ENCODE results near the gene RELN. TPM values are rescaled to one million over a fixed set of nuclear protein-coding genes. Genes with fewer than 3 reads are reported as not detected.

Gene RELN
- total RNA-seq, 1 donor from 2014 or later, result 14.1 TPM

GRCh38 chr7:103666326-103666725 is 323.1 kb downstream of the RELN start:
- Histone ChIP-seq H3K4me3 (ENCODE audit: low read length in 3 of 3) (no peak overlapping the region), H3K27me3 (ENCODE audit: control insufficient read depth in 3 of 3, insufficient read depth in 3 of 3, low read length in 3 of 3) (no peaks in the 10 kb centered on the region), H3K9ac (ENCODE audit: low read depth in 1 of 3, low read length in 3 of 3) (no peak overlapping the region), H3K4me1 (ENCODE audit: control insufficient read depth in 3 of 3, insufficient read depth in 3 of 3, low read length in 3 of 3) (no peaks in the 10 kb centered on the region), H3K36me3 (ENCODE audit: control insufficient read depth in 3 of 3, insufficient read depth in 3 of 3, low read length in 3 of 3) (no peaks in the 10 kb centered on the region), H3K9me3 (ENCODE audit: control insufficient read depth in 3 of 3, low read length in 3 of 3) (no peaks in the 10 kb centered on the region), H3K27ac (ENCODE audit: low read depth, low read length) (no peak overlapping the region)

- no peak overlapping the region for H3K9ac ChIP-seq (ENCODE audit: low read depth in 1 of 3, low read length in 3 of 3)
- H3K4me3 ChIP-seq (ENCODE audit: low read length in 3 of 3), result no peak overlapping the region
- no peak overlapping the region for H3K27ac ChIP-seq (ENCODE audit: low read depth, low read length)
- H3K9me3 ChIP-seq (ENCODE audit: control insufficient read depth in 3 of 3, low read length in 3 of 3), result no peaks in the 10 kb centered on the region
- no peaks in the 10 kb centered on the region for H3K36me3 ChIP-seq (ENCODE audit: control insufficient read depth in 3 of 3, insufficient read depth in 3 of 3, low read length in 3 of 3)
- no peaks in the 10 kb centered on the region for H3K4me1 ChIP-seq (ENCODE audit: control insufficient read depth in 3 of 3, insufficient read depth in 3 of 3, low read length in 3 of 3)
- no peaks in the 10 kb centered on the region for H3K27me3 ChIP-seq (ENCODE audit: control insufficient read depth in 3 of 3, insufficient read depth in 3 of 3, low read length in 3 of 3)
Observed at GRCh38 chr7:103664577-103664976, 324.9 kb downstream of the RELN start.

GRCh38 chr7:103660455-103661371 is 328.7 kb downstream of the RELN start:
- Histone ChIP-seq H3K27me3 (ENCODE audit: control insufficient read depth in 3 of 3, insufficient read depth in 3 of 3, low read length in 3 of 3) (no peaks in the 10 kb centered on the region), H3K27ac (ENCODE audit: low read depth, low read length) (no peak overlapping the region), H3K4me3 (ENCODE audit: low read length in 3 of 3) (no peak overlapping the region), H3K4me1 (ENCODE audit: control insufficient read depth in 3 of 3, insufficient read depth in 3 of 3, low read length in 3 of 3) (no peaks in the 10 kb centered on the region), H3K36me3 (ENCODE audit: control insufficient read depth in 3 of 3, insufficient read depth in 3 of 3, low read length in 3 of 3) (no peaks in the 10 kb centered on the region), H3K9me3 (ENCODE audit: control insufficient read depth in 3 of 3, low read length in 3 of 3) (no peaks in the 10 kb centered on the region), H3K9ac (ENCODE audit: low read depth in 1 of 3, low read length in 3 of 3) (no peak overlapping the region)

GRCh38 chr7:103658055-103659005 is 331.1 kb downstream of the RELN start:
- no peak overlapping the region for H3K27ac ChIP-seq (ENCODE audit: low read depth, low read length)
- H3K27me3 ChIP-seq (ENCODE audit: control insufficient read depth in 3 of 3, insufficient read depth in 3 of 3, low read length in 3 of 3), result no peaks in the 10 kb centered on the region
- H3K4me1 ChIP-seq (ENCODE audit: control insufficient read depth in 3 of 3, insufficient read depth in 3 of 3, low read length in 3 of 3), result no peaks in the 10 kb centered on the region
- no peaks in the 10 kb centered on the region for H3K9me3 ChIP-seq (ENCODE audit: control insufficient read depth in 3 of 3, low read length in 3 of 3)
- no peak overlapping the region for H3K9ac ChIP-seq (ENCODE audit: low read depth in 1 of 3, low read length in 3 of 3)
- no peaks in the 10 kb centered on the region for H3K36me3 ChIP-seq (ENCODE audit: control insufficient read depth in 3 of 3, insufficient read depth in 3 of 3, low read length in 3 of 3)
- no peak overlapping the region for H3K4me3 ChIP-seq (ENCODE audit: low read length in 3 of 3)

- Histone ChIP-seq H3K9me3 (ENCODE audit: control insufficient read depth in 3 of 3, low read length in 3 of 3) (no peaks in the 10 kb centered on the region), H3K9ac (ENCODE audit: low read depth in 1 of 3, low read length in 3 of 3) (no peak overlapping the region), H3K27ac (ENCODE audit: low read depth, low read length) (no peak overlapping the region), H3K4me3 (ENCODE audit: low read length in 3 of 3) (no peak overlapping the region), H3K36me3 (ENCODE audit: control insufficient read depth in 3 of 3, insufficient read depth in 3 of 3, low read length in 3 of 3) (no peaks in the 10 kb centered on the region), H3K4me1 (ENCODE audit: control insufficient read depth in 3 of 3, insufficient read depth in 3 of 3, low read length in 3 of 3) (no peaks in the 10 kb centered on the region), H3K27me3 (ENCODE audit: control insufficient read depth in 3 of 3, insufficient read depth in 3 of 3, low read length in 3 of 3) (no peaks in the 10 kb centered on the region)
Observed at GRCh38 chr7:103657474-103657894, 332.0 kb downstream of the RELN start.

GRCh38 chr7:103656221-103656620 is 333.2 kb downstream of the RELN start:
- no peaks in the 10 kb centered on the region for H3K36me3 ChIP-seq (ENCODE audit: control insufficient read depth in 3 of 3, insufficient read depth in 3 of 3, low read length in 3 of 3)
- H3K4me3 ChIP-seq (ENCODE audit: low read length in 3 of 3), result no peak overlapping the region
- no peak overlapping the region for H3K9ac ChIP-seq (ENCODE audit: low read depth in 1 of 3, low read length in 3 of 3)
- H3K27me3 ChIP-seq (ENCODE audit: control insufficient read depth in 3 of 3, insufficient read depth in 3 of 3, low read length in 3 of 3), result no peaks in the 10 kb centered on the region
- no peak overlapping the region for H3K27ac ChIP-seq (ENCODE audit: low read depth, low read length)
- H3K9me3 ChIP-seq (ENCODE audit: control insufficient read depth in 3 of 3, low read length in 3 of 3), result no peaks in the 10 kb centered on the region
- no peaks in the 10 kb centered on the region for H3K4me1 ChIP-seq (ENCODE audit: control insufficient read depth in 3 of 3, insufficient read depth in 3 of 3, low read length in 3 of 3)

- no peaks in the 10 kb centered on the region for H3K36me3 ChIP-seq (ENCODE audit: control insufficient read depth in 3 of 3, insufficient read depth in 3 of 3, low read length in 3 of 3)
- no peaks in the 10 kb centered on the region for H3K9me3 ChIP-seq (ENCODE audit: control insufficient read depth in 3 of 3, low read length in 3 of 3)
- H3K9ac ChIP-seq (ENCODE audit: low read depth in 1 of 3, low read length in 3 of 3), result no peak overlapping the region
- H3K4me1 ChIP-seq (ENCODE audit: control insufficient read depth in 3 of 3, insufficient read depth in 3 of 3, low read length in 3 of 3), result no peaks in the 10 kb centered on the region
- no peaks in the 10 kb centered on the region for H3K27me3 ChIP-seq (ENCODE audit: control insufficient read depth in 3 of 3, insufficient read depth in 3 of 3, low read length in 3 of 3)
- no peak overlapping the region for H3K27ac ChIP-seq (ENCODE audit: low read depth, low read length)
- H3K4me3 ChIP-seq (ENCODE audit: low read length in 3 of 3), result no peak overlapping the region
Observed at GRCh38 chr7:103651593-103652377, 337.7 kb downstream of the RELN start.

- no peak overlapping the region for H3K4me3 ChIP-seq (ENCODE audit: low read length in 3 of 3)
- H3K27ac ChIP-seq (ENCODE audit: low read depth, low read length), result no peak overlapping the region
- H3K4me1 ChIP-seq (ENCODE audit: control insufficient read depth in 3 of 3, insufficient read depth in 3 of 3, low read length in 3 of 3), result no peaks in the 10 kb centered on the region
- no peaks in the 10 kb centered on the region for H3K27me3 ChIP-seq (ENCODE audit: control insufficient read depth in 3 of 3, insufficient read depth in 3 of 3, low read length in 3 of 3)
- no peak overlapping the region for H3K9ac ChIP-seq (ENCODE audit: low read depth in 1 of 3, low read length in 3 of 3)
- H3K36me3 ChIP-seq (ENCODE audit: control insufficient read depth in 3 of 3, insufficient read depth in 3 of 3, low read length in 3 of 3), result no peaks in the 10 kb centered on the region
- no peaks in the 10 kb centered on the region for H3K9me3 ChIP-seq (ENCODE audit: control insufficient read depth in 3 of 3, low read length in 3 of 3)
Observed at GRCh38 chr7:103649052-103649451, 340.4 kb downstream of the RELN start.

- H3K27ac ChIP-seq (ENCODE audit: low read depth, low read length), result no peak overlapping the region
- H3K9me3 ChIP-seq (ENCODE audit: control insufficient read depth in 3 of 3, low read length in 3 of 3), result no peaks in the 10 kb centered on the region
- no peaks in the 10 kb centered on the region for H3K36me3 ChIP-seq (ENCODE audit: control insufficient read depth in 3 of 3, insufficient read depth in 3 of 3, low read length in 3 of 3)
- no peaks in the 10 kb centered on the region for H3K4me1 ChIP-seq (ENCODE audit: control insufficient read depth in 3 of 3, insufficient read depth in 3 of 3, low read length in 3 of 3)
- H3K9ac ChIP-seq (ENCODE audit: low read depth in 1 of 3, low read length in 3 of 3), result no peak overlapping the region
- no peaks in the 10 kb centered on the region for H3K27me3 ChIP-seq (ENCODE audit: control insufficient read depth in 3 of 3, insufficient read depth in 3 of 3, low read length in 3 of 3)
- H3K4me3 ChIP-seq (ENCODE audit: low read length in 3 of 3), result no peak overlapping the region
Observed at GRCh38 chr7:103648135-103648534, 341.3 kb downstream of the RELN start.

All from skeletal muscle tissue (tissue), 4 donors.